ENCODE data around the gene GMNN.
"Not testable (repeated sequence)": the region's sequence is repeated elsewhere in the genome, so short reads cannot be mapped to it uniquely, and the experiment has no call there.

Gene GMNN

DNA sequence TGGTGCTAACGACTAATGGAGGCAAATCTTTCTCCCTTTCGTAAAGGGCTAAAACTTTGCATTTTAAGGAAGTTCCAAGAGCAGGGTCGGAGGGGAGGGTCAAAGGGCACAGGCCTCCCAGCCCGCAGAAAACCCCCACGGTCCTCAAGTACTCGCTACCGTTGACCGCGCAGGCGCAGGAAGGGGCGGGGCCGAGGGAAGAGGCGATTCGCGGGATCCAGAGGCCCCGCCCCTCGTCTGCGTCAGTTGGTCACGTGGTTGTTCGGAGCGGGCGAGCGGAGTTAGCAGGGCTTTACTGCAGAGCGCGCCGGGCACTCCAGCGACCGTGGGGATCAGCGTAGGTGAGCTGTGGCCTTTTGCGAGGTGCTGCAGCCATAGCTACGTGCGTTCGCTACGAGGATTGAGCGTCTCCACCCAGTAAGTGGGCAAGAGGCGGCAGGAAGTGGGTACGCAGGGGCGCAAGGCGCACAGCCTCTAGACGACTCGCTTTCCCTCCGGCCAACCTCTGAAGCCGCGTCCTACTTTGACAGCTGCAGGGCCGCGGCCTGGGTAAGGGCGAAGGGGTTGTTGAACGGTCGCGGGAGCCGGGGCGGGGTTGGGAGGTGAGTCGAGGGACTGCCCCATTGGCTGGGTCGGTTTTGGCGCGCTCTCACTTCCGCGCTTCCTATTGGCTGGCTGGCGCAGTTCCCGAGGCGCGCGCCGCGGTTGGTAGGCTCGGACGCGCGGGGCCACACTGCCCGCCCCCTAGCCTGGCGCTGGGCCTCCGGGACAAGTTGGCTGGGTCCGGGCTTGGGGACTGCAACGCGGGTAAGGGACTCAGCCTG is at the start of gene GMNN:
TSS of gene GMNN (plus strand) at position 242 of the 824 bp plus-strand sequence. CDS start 2,310 bp downstream, outside the sequence.
- peak within 1 kb of the TSS; percentile 87 for H3K4me3 ChIP-seq (ENCODE audit: low read length)
- no peak for TF ChIP-seq ZNF274 (IDR thresholded peaks at IDR 0.05; ENCODE audit: low read depth, low read length)

DNA sequence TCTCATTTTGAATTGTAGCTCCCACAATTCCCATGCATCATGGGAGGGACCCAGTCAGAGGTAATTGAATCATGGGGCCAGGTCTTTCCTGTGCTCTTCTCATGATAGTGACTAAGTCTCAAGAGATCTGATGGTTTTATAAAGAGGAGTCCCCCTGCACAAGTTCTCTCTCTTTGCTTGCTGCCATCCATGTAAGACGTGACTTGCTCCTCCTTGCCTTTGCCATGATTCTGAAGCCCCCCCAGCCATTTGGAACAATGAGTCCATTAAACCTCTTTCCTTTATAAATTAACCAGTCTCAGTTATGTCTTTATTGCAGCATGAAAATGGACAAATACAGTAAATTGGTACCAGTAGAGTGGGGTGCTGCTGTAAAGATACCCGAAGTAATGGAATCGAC is 44.1 kb upstream of the GMNN start:
- not testable (repeated sequence) for H3K4me3 ChIP-seq (ENCODE audit: low read length)

DNA sequence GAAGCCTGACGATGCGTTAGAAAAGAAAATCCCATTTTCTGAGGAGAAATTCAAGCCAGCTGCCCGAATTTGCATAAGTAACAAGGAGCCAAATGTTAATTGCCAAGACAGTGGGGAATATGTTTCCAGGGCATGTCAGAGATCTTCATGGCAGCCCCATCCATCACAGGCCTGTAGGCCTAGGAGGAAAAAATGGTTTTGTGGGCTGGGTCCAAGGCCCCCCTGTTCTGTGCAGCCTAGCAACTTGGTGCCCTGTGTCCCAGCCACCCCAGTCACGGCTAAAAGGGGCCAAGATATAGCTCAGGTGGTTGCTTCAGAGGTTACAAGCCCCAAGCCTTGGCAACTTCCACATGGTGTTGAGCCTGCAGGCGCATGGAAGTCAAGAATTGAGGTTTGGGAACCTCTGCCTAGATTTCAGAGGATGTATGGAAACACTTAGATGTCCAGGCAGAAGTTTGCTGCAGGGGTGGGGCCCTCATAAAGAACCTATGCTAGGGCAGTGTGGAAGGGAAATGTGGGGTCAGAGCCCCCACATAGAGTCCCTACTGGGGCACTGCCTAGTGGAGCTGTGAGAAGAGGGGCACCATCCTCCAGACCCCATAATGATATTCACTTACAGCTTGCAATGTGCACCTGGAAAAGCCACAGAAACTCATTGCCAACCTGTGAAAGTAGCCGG is 43.1 kb upstream of the GMNN start:
- not testable (repeated sequence) for H3K4me3 ChIP-seq (ENCODE audit: low read length)

DNA sequence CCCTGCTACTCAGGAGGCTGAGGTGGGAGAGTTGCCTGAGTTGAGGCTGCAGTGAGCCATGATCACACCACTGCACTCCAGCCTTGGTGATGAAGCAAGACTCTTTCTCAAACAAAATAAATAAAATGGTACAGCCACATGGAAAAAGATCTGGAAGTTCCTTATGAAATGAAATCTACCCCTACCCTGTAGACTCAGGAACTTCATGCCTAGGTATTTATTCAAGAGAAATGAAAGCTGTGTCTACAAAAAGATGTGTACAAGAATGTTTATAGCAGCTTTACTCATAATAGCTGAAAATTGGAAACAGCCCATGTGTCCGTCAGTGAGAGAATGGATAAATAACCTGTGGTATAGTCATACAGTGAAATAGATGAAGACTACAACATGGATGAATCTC is 40.6 kb upstream of the GMNN start:
- TF ChIP-seq ZNF274 (IDR thresholded peaks at IDR 0.05; ENCODE audit: low read depth, low read length) = no peak
- H3K4me3 ChIP-seq (ENCODE audit: low read length) = no peak overlapping the region

- H3K4me3 ChIP-seq (ENCODE audit: low read length) = not testable (repeated sequence)
These were observed 40.0 kb upstream of the GMNN start for GRCh38 chr6:24734710-24735109.

DNA sequence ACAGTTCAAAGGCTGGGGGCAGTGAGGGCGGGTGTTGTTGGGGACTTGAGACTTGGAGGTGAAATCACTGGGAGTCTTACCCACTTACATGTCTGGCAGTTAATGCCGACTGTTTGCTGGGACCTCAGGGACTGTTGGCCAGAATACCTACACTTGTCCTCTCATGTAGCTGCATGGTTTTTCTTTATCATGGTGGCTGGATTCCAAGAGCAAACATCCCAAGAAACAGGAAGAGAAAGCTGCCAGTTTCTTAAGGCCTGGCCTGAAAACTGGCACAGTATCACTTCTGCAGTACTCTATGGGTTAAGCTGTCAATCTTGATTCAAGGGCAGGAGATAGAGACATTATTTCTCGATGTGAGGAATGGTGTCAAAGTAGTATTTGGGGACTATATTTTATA is 36.0 kb upstream of the GMNN start:
- no peak for TF ChIP-seq ZNF274 (IDR thresholded peaks at IDR 0.05; ENCODE audit: low read depth, low read length)
- H3K4me3 ChIP-seq (ENCODE audit: low read length) = no peak overlapping the region

- no peak for TF ChIP-seq ZNF274 (IDR thresholded peaks at IDR 0.05; ENCODE audit: low read depth, low read length)
These were observed 33.9 kb upstream of the GMNN start for GRCh38 chr6:24740861-24741260.

DNA sequence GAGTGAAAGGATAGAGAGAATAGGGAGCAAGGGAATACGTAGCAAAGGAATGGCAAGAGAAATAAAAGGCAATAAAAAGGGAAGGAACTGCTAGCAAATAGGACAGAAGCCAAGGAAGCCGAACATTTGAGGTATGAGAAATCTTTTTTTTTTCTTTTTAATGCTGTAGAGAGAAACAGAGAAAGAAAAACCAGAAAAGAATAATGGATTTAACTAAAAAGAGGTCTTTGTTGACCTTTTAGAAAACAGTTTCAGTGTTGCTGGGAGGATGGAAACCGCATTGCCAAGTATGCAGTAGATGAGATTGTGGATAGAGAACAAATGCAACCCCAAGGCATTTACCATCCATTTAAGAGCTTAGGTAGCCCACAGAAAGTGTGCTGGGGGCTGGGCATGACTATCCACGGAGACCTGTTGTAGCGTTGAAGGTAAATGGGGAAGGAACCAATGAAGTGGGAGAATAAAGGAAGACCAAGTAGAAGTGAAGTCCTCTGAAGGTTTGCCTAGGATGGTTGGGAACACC is 32.5 kb upstream of the GMNN start:
- TF ChIP-seq ZNF274 (IDR thresholded peaks at IDR 0.05; ENCODE audit: low read depth, low read length) = no peak
- H3K4me3 ChIP-seq (ENCODE audit: low read length) = no peak overlapping the region

More at GRCh38 chr6:24740861-24741260, 33.9 kb upstream of the GMNN start:
- H3K4me3 ChIP-seq (ENCODE audit: low read length) = no peak overlapping the region

DNA sequence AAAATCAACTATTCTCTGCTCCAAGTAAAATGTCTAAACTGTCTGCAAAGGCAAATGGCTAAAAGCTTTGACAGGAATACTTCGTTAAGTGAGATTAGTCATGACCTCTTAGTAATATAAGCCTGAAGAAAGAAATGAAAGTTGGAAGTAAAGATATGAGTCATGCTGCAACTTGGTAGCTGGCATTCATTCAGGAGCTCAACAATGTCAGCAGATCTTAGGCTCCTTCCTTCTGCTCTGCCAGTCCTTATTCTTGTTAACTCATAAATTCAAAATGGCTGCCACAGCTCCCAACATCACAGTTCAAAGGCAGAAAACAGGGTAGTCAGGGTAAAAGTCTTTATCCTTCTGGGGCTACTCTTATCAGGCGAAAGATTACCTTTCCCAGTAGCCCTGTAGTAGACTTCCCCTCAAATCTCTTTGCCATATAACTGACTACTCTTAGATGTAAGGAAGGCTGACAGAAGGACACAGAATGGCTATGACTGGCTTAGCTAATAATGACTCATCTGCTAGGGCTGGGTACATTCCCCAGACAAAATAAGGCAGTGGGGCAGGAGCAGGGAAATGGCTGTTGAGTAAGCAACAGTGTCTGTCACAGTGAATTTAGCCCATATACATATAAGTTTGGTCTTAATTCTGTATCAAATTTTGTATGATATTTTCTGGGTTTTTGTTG is 31.3 kb upstream of the GMNN start:
- H3K4me3 ChIP-seq (ENCODE audit: low read length) = peak overlapping the region; percentile 45; the same call in 1 of the 2 replicates
- no peak for TF ChIP-seq ZNF274 (IDR thresholded peaks at IDR 0.05; ENCODE audit: low read depth, low read length)

GRCh38 chr6:24743944-24744335 is 30.8 kb upstream of the GMNN start:
- TF ChIP-seq ZNF274 (IDR thresholded peaks at IDR 0.05; ENCODE audit: low read depth, low read length) = no peak
- H3K4me3 ChIP-seq (ENCODE audit: low read length) = no peak overlapping the region

- no peak for TF ChIP-seq ZNF274 (IDR thresholded peaks at IDR 0.05; ENCODE audit: low read depth, low read length)
- H3K4me3 ChIP-seq (ENCODE audit: low read length) = no peak overlapping the region
These were observed 29.8 kb upstream of the GMNN start for GRCh38 chr6:24744911-24745310.

DNA sequence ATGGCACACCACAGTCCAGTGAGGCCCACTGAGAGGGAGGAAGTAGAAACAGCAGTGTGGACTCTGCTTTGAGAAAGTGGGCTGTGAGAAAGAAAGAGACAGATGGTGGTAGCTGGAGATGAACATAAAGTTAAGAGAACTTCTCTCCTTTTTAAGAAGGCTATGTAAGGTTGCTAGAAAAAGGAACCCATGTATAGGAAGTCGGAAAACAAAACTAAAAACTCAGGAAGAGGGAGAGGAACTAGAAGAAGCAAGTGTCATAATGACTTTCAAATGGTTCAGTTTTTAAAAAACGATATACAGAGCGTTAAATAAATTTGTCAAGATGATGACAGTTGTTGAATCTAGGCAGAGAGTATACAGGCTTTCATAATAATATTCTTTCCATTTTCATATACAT is 25.4 kb upstream of the GMNN start:
- TF ChIP-seq ZNF274 (IDR thresholded peaks at IDR 0.05; ENCODE audit: low read depth, low read length) = no peak
- no peak overlapping the region for H3K4me3 ChIP-seq (ENCODE audit: low read length)

GRCh38 chr6:24750878-24751277 is 23.9 kb upstream of the GMNN start:
- not testable (repeated sequence) for H3K4me3 ChIP-seq (ENCODE audit: low read length)

- no peak overlapping the region for H3K4me3 ChIP-seq (ENCODE audit: low read length)
These were observed 22.2 kb upstream of the GMNN start for GRCh38 chr6:24752503-24752902.

More at GRCh38 chr6:24752503-24752902, 22.2 kb upstream of the GMNN start:
- no peak for TF ChIP-seq ZNF274 (IDR thresholded peaks at IDR 0.05; ENCODE audit: low read depth, low read length)

All from GM08714 (cell line).